GM18505 (cell line): Measurements from ENCODE around the gene GALNT13.

ENCODE experiments used
- ATAC-seq: cut with Tn5 transposase; IDR thresholded peaks from one replicate; pipeline ENCODE4 v1.9.1; 2021; ENCODE audit not compliant: unreplicated experiment
- POLR2A ChIP-seq: IDR thresholded peaks from 4 replicates; pipeline ENCODE4 v1.6.1; 2011; ENCODE audit warnings: borderline replicate concordance; ENCODE audit not compliant: insufficient read depth, insufficient read length; ENCODE audit errors: extremely low read depth

Gene GALNT13

DNA sequence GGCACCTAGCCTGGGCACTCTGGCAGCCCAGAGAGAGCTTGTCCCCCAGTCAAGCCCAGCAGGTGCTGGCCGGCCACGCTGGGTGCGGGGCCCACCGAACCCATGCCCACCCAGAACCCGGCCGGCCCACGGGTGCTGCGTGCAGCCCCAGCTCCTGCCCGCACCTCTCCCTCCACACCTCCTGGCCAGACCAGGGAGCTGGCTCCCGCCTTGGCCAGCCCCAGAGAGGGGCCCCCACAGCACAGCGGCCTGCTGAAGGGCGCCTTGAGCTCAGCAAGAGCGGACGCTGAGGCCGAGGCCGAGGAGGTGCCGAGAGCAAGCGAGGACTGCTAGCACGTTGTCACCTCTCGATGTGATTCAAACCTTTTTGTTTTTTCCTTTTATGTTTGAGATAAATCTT, 419.8 kb downstream of the GALNT13 start:
- no peak for ATAC-seq
- TF ChIP-seq POLR2A: no peak

DNA sequence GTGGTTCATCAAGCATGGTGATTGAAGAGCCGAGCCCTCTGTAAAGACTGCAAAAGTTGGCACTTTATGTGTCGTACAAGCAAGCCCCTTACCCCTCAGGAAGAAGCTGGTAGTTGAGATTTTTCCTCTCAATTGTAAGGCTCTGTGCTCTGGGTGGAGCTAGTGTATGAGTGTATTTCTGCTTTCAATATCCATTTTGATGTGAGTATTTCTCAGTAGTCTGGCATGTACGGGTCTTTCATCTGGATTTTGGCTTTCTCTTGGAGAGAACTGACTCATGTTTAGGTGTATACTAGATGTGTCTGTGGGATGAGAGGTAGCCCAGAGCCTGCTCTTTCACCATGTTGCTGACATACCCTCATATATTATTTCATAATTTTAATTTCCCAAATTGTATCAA, 420.2 kb downstream of the GALNT13 start:
- no peak for ATAC-seq
- TF ChIP-seq POLR2A: no peak

- ATAC-seq: no peak
- TF ChIP-seq POLR2A: no peak
Measured at GRCh38 chr2:154293864-154294263, 422.1 kb downstream of the GALNT13 start.

GRCh38 chr2:154306266-154306970, 434.7 kb downstream of the GALNT13 start:
- no peak for TF ChIP-seq POLR2A
- ATAC-seq: no peak

DNA sequence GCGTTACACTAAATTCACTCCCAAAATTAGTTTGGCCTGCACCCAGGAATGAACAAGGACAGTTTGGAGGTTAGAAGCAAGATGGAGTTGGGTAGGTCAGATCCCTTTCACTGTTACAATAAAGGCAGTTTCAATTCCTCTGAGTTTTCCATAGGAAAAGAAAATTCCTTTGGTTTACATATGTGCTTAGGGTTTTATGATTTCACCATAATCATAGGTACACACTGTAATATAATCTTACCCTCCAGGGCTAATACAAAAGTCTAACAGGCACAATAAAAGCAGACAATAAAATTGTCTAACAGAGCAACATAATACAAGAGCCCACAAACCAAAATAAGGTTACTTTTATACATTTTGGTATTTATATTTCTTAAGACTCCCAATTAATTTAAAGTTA, 435.3 kb downstream of the GALNT13 start:
- TF ChIP-seq POLR2A: no peak
- ATAC-seq: no peak

- no peak for TF ChIP-seq POLR2A
- ATAC-seq: no peak
Measured at GRCh38 chr2:154324601-154325000, 452.9 kb downstream of the GALNT13 start.

- no peak for TF ChIP-seq POLR2A
- ATAC-seq: no peak
Measured at GRCh38 chr2:154329510-154329909, 457.8 kb downstream of the GALNT13 start.

GRCh38 chr2:154331784-154332183, 460.1 kb downstream of the GALNT13 start:
- TF ChIP-seq POLR2A: no peak
- no peak for ATAC-seq

DNA sequence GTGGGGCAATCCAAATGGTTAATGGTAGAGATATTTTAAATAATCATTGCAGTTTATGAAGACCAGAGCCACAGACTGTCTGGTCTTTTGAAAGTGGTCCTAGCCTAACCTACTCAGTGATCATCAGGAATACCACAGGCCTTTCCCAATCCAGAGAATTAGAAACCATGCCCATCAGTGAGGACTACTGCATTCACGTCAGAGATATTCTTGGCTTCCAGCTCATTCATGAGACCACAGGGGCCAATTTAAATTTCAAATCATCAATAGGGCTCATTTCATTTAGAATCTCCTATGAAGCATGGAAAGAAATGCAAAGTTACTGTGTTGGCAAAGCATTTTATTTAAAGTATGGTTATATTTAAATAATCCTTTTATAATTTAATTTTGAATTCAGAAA, 464.5 kb downstream of the GALNT13 start:
- no peak for TF ChIP-seq POLR2A

DNA sequence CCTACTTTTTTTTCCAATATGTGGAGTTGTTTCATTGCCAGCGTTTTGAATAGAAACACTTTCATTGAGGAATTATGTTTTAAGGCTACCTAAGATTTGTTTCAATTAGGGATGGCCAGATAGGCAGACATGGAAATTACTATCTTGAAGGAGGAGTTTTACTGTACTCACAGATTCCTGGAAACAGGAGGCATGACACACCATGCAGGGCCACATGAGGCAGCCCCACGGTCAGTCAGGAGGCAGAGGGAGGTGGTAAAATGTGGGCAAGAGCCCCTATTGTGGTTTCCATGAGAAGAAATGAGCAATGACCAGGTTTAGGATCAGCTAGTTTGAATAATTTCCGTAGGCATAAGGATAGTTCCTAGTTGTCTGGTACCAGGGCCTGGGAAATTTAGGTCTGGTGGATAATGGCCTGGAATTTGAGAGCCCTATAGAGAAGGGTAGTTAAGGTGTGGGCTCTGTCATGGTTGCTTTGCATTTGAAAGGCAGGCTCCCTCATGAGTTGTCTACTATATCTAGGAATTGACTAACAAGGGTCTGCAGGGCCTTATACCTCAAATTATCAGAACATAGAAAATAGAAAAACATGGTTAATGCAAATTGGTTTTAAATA, 466.7 kb downstream of the GALNT13 start:
- no peak for ATAC-seq

More for the DNA sequence above, 464.5 kb downstream of the GALNT13 start:
- ATAC-seq: no peak

GRCh38 chr2:154343282-154343681, 471.6 kb downstream of the GALNT13 start:
- no peak for TF ChIP-seq POLR2A
- ATAC-seq: no peak

More for the DNA sequence above, 466.7 kb downstream of the GALNT13 start:
- no peak for TF ChIP-seq POLR2A

- no peak for ATAC-seq
- TF ChIP-seq POLR2A: no peak
Measured at GRCh38 chr2:154350911-154351310, 479.2 kb downstream of the GALNT13 start.

DNA sequence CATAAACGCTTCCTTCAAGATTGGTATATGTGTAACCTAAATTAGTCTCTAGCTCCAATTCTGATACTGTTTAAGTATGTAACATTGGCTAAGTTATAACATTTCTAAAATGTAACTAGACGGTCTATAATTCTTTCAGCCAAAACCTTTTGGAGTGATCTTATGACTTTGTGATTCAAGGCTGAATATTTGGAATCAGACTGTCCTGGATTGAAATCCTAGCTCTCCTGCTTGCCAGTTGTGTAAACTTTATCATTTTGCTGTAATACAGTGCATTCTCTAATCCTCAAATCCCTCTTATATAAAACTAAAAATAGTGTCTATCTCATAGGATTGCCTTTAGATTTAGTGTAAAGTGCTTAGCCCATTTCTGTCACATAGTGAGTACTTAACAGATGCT, 489.6 kb downstream of the GALNT13 start:
- TF ChIP-seq POLR2A: no peak
- ATAC-seq: no peak

DNA sequence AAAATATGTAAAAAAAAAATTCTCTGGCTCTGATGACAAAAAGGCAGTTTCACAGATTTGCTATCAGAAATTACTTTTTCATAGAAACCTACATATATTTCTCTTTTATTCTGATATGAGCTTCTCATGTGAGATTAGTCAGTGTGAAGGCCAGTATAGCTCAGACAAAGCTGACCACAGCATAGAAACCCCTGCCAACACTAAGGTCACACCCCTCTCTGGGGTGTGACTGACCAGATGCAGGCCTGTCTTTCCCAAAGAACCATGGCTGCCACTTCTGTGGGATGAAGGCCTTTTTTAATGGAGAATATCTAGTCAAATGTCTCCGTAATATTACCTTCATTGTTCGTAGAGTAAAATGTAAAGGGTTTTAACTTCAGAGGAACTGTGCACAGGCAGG, 496.4 kb downstream of the GALNT13 start:
- TF ChIP-seq POLR2A: no peak
- no peak for ATAC-seq
